UCSD-AML1 (cell line): ENCODE results near the gene BFSP1.

Source experiments
- DNase-seq: peaks from one replicate; lab custom pipeline; 2025; ENCODE audit not compliant: unreplicated experiment; lab: John Stamatoyannopoulos, UW

Gene BFSP1

GRCh38 chr20:17530716-17531664, at the start of gene BFSP1:
Gene BFSP1 (minus strand): TSS chr20:17531379. CDS start chr20:17531329, 50 bp downstream.
- DNase-seq, result peak; percentile 52

GRCh38 chr20:17580895-17581294, 49.7 kb upstream of the BFSP1 start:
- DNase-seq, result no peak

GRCh38 chr20:17579369-17580039, 48.3 kb upstream of the BFSP1 start:
- DNase-seq, result no peak

- no peak for DNase-seq
Observed at GRCh38 chr20:17576215-17576614, 45.0 kb upstream of the BFSP1 start.

GRCh38 chr20:17573463-17573862, 42.3 kb upstream of the BFSP1 start:
- no peak for DNase-seq

GRCh38 chr20:17572034-17572638, 41.0 kb upstream of the BFSP1 start:
- DNase-seq, result no peak

- DNase-seq, result no peak
Observed at GRCh38 chr20:17571153-17571527, 40.0 kb upstream of the BFSP1 start.

GRCh38 chr20:17570347-17571152, 39.4 kb upstream of the BFSP1 start:
- DNase-seq, result peak; percentile 69

GRCh38 chr20:17569616-17570346, 38.6 kb upstream of the BFSP1 start, which contains the start of gene DSTN:
Gene DSTN (plus strand): TSS chr20:17570075. CDS start chr20:17570209, 134 bp downstream.
- peak; percentile 90 for DNase-seq

- no peak for DNase-seq
Observed at GRCh38 chr20:17568972-17569521, 37.9 kb upstream of the BFSP1 start.

GRCh38 chr20:17568045-17568788, 37.0 kb upstream of the BFSP1 start:
- no peak for DNase-seq

- DNase-seq, result no peak
Observed at GRCh38 chr20:17566345-17566744, 35.2 kb upstream of the BFSP1 start.

- no peak for DNase-seq
Observed at GRCh38 chr20:17565169-17565845, 34.1 kb upstream of the BFSP1 start.

- peak; percentile 32 for DNase-seq
Observed at GRCh38 chr20:17562804-17563305, 31.7 kb upstream of the BFSP1 start.

GRCh38 chr20:17560344-17561074, 29.3 kb upstream of the BFSP1 start:
- DNase-seq, result no peak

- no peak for DNase-seq
Observed at GRCh38 chr20:17559338-17559737, 28.2 kb upstream of the BFSP1 start.

GRCh38 chr20:17558941-17559304, 27.7 kb upstream of the BFSP1 start:
- DNase-seq, result no peak
